Measurements from ENCODE around the gene DIAPH2.

The DIAPH2 gene

DNA sequence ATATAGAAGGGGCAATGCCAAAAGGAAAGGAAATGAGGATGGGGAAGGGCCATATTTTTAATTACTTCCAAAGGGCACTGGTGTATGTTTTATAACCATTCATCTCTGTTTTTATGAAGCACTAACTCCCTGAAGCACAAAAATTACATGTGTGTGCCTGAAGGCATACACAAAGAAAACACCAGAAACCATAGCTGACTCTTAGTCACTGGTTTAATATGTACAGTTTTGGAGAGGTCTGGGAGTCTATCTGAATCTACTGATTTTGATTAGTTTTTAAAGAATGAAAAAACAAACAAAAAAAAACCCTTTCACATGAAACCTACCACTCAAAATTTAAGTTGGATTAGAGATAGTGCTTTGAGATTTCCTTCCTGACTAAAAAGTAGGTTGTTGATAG, 637.8 kb downstream of the DIAPH2 start:
- no peak for DNase-seq (ENCODE audit: low spot score)
- TF ChIP-seq, protein P1, sequence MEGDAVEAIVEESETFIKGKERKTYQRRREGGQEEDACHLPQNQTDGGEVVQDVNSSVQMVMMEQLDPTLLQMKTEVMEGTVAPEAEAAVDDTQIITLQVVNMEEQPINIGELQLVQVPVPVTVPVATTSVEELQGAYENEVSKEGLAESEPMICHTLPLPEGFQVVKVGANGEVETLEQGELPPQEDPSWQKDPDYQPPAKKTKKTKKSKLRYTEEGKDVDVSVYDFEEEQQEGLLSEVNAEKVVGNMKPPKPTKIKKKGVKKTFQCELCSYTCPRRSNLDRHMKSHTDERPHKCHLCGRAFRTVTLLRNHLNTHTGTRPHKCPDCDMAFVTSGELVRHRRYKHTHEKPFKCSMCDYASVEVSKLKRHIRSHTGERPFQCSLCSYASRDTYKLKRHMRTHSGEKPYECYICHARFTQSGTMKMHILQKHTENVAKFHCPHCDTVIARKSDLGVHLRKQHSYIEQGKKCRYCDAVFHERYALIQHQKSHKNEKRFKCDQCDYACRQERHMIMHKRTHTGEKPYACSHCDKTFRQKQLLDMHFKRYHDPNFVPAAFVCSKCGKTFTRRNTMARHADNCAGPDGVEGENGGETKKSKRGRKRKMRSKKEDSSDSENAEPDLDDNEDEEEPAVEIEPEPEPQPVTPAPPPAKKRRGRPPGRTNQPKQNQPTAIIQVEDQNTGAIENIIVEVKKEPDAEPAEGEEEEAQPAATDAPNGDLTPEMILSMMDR (conservative IDR thresholded peaks at IDR 0.05; ENCODE audit: low read depth) = no peak
- no peak overlapping the region for H3K27ac ChIP-seq
- POLR2A ChIA-PET (ENCODE audit: low non-redundant PET) = no interaction called here
- CTCF ChIA-PET = interaction anchor here (0.6 kb wide), 1 partner anchor 398 kb away, joined by 4 read pairs; no protein-coding TSS in a partner anchor

DNA sequence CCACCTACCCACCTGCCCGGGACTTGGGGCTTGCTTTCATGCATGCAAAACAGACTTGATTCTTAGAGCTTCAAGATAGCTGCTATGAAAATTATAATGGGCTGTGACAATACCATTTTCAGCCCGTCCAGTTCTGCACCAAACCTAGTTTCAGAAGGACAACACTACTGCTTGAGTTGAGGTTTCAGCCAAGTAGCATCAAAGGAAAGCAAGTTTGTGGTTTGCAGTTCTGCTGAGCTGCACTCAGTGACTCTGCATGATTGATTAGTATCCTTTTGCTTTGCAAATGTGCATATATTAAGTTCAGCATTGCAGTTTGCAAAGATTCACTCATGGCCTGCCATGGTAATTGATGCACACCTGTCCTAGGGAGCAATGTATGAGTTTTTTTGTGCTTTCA, 641.8 kb downstream of the DIAPH2 start:
- CTCF ChIA-PET = no interaction called here
- no peak for DNase-seq (ENCODE audit: low spot score)
- no peak overlapping the region for H3K27ac ChIP-seq
- POLR2A ChIA-PET (ENCODE audit: low non-redundant PET) = no interaction called here
- TF ChIP-seq, protein P1 (conservative IDR thresholded peaks at IDR 0.05; ENCODE audit: low read depth) = no peak

DNA sequence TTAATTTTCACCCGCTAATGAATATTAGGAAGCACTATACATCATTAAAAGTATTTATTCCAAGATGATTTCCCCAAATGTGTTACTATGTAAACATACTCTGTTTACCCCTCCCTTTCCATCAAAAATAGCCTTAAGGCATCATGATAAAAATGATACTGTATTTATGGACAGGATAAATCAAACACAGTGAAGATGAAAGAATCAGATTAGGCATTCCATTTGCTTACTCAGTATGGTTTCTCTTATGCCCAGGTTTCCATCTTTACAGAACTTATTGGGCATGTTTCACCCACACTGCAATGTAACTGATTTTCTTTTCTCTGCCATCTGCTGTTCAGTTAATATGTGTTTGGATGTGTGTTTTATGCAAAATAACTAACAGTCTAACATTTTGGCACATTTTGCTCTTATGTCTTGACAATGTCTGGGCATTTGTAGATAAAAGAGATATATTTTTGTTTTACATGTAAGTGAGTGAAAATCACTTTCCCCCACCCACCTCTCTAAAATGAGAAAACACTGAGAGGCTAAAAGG, 644.3 kb downstream of the DIAPH2 start:
- ChIA-PET CTCF (no interaction called here), POLR2A (ENCODE audit: low non-redundant PET) (no interaction called here)
- TF ChIP-seq, protein P1 (conservative IDR thresholded peaks at IDR 0.05; ENCODE audit: low read depth) = no peak
- no peak overlapping the region for H3K27ac ChIP-seq
- no peak for DNase-seq (ENCODE audit: low spot score)

DNA sequence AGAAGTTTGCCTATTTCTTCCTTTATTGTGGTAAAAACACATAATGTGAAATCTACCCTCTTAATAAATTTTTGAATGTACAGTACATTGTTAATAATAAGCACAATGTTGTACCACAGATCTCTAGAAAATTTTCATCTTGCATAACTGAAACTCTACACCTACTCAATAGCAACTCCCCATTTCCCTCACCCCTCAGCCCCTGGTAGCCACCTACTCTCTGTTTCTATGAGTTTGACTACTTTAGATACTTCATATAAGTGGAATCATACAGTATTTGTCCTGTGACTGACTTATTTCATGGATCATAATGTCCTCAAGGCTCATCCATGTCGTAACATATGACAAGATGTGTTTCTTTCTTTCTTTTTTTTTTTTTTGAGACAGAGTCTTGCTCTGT, 645.5 kb downstream of the DIAPH2 start:
- TF ChIP-seq, protein P1 (conservative IDR thresholded peaks at IDR 0.05; ENCODE audit: low read depth) = no peak
- ChIA-PET CTCF (no interaction called here), POLR2A (ENCODE audit: low non-redundant PET) (no interaction called here)
- H3K27ac ChIP-seq = no peak overlapping the region
- DNase-seq (ENCODE audit: low spot score) = no peak

DNA sequence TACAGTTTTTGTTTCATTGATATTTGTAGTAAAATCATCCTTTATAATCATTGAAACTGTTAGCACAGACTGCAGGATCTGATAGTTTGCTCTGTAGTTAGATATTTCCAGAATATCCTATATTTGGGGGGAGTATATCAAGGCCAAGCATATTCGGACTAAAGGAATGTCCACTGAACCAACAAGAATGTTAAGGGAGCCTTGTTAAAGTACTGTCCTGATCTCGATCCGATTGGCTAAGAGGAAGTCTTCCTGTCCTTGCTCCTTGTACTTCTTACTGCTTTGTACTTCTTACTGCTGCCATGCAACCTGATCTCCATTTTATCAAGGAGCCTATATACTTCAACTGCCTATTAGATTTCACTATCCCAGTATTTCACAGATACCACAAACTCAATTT, 648.3 kb downstream of the DIAPH2 start:
- ChIA-PET POLR2A (ENCODE audit: low non-redundant PET) (no interaction called here), CTCF (no interaction called here)
- TF ChIP-seq, protein P1 (conservative IDR thresholded peaks at IDR 0.05; ENCODE audit: low read depth) = no peak
- no peak overlapping the region for H3K27ac ChIP-seq
- DNase-seq (ENCODE audit: low spot score) = no peak

DNA sequence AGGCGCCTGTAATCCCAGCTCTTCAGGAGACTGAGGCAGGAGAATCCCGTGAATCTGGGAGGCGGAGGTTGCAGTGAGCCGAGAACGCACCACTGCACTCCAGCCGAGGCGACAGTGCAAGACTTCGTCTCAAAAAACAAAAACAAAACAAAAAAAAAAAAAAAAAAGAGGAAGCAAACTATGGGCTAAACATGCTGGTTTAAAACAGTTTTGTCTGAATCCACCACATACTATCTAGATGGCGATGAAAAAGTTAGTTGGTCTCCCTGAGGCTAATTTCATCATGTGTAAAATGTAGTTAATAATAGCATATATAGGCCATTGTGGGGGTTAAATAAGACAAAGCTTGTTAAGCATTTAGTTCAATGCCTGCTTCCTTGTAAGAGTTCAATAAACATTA, 650.2 kb downstream of the DIAPH2 start:
- H3K27ac ChIP-seq = no peak overlapping the region
- CTCF ChIA-PET = no interaction called here
- TF ChIP-seq, protein P1 (conservative IDR thresholded peaks at IDR 0.05; ENCODE audit: low read depth) = no peak
- POLR2A ChIA-PET (ENCODE audit: low non-redundant PET) = no interaction called here
- DNase-seq (ENCODE audit: low spot score) = no peak

DNA sequence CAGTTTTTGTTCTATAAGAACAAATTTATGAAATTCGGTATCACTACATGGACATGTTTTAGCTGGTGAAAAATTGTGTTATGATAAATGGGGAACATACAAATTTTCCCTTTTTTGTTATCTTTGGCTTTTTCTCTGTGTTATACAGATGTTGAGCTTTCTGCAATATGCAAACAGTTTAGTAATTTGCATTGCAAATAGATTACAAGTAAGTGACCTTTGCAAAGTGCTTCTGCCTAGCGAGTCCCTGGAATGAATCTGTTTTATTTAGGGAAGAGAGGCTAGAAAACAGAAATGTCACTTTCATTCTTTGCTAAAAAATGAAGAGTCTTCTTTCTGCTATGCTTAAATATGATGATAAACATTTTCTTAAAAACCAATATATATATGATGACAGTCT, 660.1 kb downstream of the DIAPH2 start:
- no peak for DNase-seq (ENCODE audit: low spot score)
- TF ChIP-seq, protein P1 (conservative IDR thresholded peaks at IDR 0.05; ENCODE audit: low read depth) = no peak
- ChIA-PET CTCF (no interaction called here), POLR2A (ENCODE audit: low non-redundant PET) (no interaction called here)
- no peak overlapping the region for H3K27ac ChIP-seq
